Hematopoietic multipotent progenitor cell (in vitro differentiated cells): ENCODE measurements around the gene LRRC8D. TPM values are rescaled to one million over a fixed set of nuclear protein-coding genes. Genes with fewer than 3 reads are reported as not detected.

ENCODE experiments used
- DNase-seq, 3 donors: peaks; one replicate each; pipeline ENCODE4 v3.0.0-alpha.2; 2011 to 2015; ENCODE audit warnings: low read depth in 2 of 3, low spot score in 2 of 3
- total RNA-seq: library from RNA; depleted of rRNA; stranded (reverse); fragments of >200 nt; gene quantifications from one replicate; pipeline ENCODE4 v1.2.3, GENCODE V29; 2012

The LRRC8D gene
- total RNA-seq, 1 donor: 34.5 TPM

GRCh38 chr1:89890085-89890752 lies 69.4 kb downstream of the LRRC8D start:
- DNase-seq: no peak

- DNase-seq: no peak
Observed at GRCh38 chr1:89892816-89893215, 72.0 kb downstream of the LRRC8D start.

GRCh38 chr1:89894210-89895201 lies 73.7 kb downstream of the LRRC8D start:
- DNase-seq: no peak

GRCh38 chr1:89896105-89896942 lies 75.5 kb downstream of the LRRC8D start:
- peak in 2 of 3 donors; percentile 59 to 67 for DNase-seq

- DNase-seq: no peak
Observed at GRCh38 chr1:89897347-89898133, 76.7 kb downstream of the LRRC8D start.

GRCh38 chr1:89898150-89898549 lies 77.3 kb downstream of the LRRC8D start:
- DNase-seq: no peak

GRCh38 chr1:89898695-89899470 lies 78.1 kb downstream of the LRRC8D start:
- DNase-seq: no peak

- DNase-seq: peak in 1 of 3 donors; percentile 25
Observed at GRCh38 chr1:89900323-89900722, 79.5 kb downstream of the LRRC8D start.

GRCh38 chr1:89900791-89901708 lies 80.2 kb downstream of the LRRC8D start:
- no peak for DNase-seq

- DNase-seq: no peak
Observed at GRCh38 chr1:89901957-89902669, 81.3 kb downstream of the LRRC8D start.

- no peak for DNase-seq
Observed at GRCh38 chr1:89903550-89903949, 82.7 kb downstream of the LRRC8D start.

GRCh38 chr1:89904219-89904980 lies 83.6 kb downstream of the LRRC8D start:
- peak in 2 of 3 donors; percentile 38 to 53 for DNase-seq

GRCh38 chr1:89905395-89906058 lies 84.7 kb downstream of the LRRC8D start:
- DNase-seq: no peak

GRCh38 chr1:89906088-89906487 lies 85.3 kb downstream of the LRRC8D start:
- no peak for DNase-seq

- DNase-seq: no peak
Observed at GRCh38 chr1:89907727-89908212, 86.9 kb downstream of the LRRC8D start.

GRCh38 chr1:89908273-89908671 lies 87.4 kb downstream of the LRRC8D start:
- no peak for DNase-seq
